GM12801 (cell line): Measurements from ENCODE around the gene SMTN.

Source experiments
- CTCF ChIP-seq: IDR thresholded peaks from one replicate; pipeline ENCODE4 v1.5.1; 2011; ENCODE audit warnings: control low read depth; ENCODE audit not compliant: insufficient read length; ENCODE audit errors: extremely low read depth

The SMTN gene

GRCh38 chr22:31138126-31138525, 57.0 kb downstream of the SMTN start:
- no peak for TF ChIP-seq CTCF

GRCh38 chr22:31139066-31139465, 57.9 kb downstream of the SMTN start:
- no peak for TF ChIP-seq CTCF

GRCh38 chr22:31139866-31140716, 59.0 kb downstream of the SMTN start, which contains the start of gene PLA2G3:
Gene PLA2G3 (minus strand): TSS chr22:31140508. CDS start chr22:31140354, 154 bp downstream.
- no peak for TF ChIP-seq CTCF

GRCh38 chr22:31140746-31141145, 59.6 kb downstream of the SMTN start:
- no peak for TF ChIP-seq CTCF

- no peak for TF ChIP-seq CTCF
Observed at GRCh38 chr22:31141551-31141950, 60.4 kb downstream of the SMTN start.

- TF ChIP-seq CTCF = no peak
Observed at GRCh38 chr22:31142285-31142684, 61.2 kb downstream of the SMTN start.

- no peak for TF ChIP-seq CTCF
Observed at GRCh38 chr22:31143038-31143437, 61.9 kb downstream of the SMTN start.
